Type B pancreatic cell (in vitro differentiated cells): ENCODE measurements around the gene BCL2L15. TPM values are rescaled to one million over a fixed set of nuclear protein-coding genes. Genes with fewer than 3 reads are reported as not detected.
A peak's percentile ranks its signal among the peaks of the same experiment; 100 is the strongest.

Source experiments
- DNase-seq: peaks from one replicate; pipeline ENCODE4 v3.0.0; 2021; ENCODE audit warnings: mixed read lengths; ENCODE audit not compliant: unreplicated experiment; ENCODE audit errors: extremely low spot score
- H3K27ac Mint-ChIP-seq: 2 replicates; pipeline ENCODE4 v1.8.0; 2021; ENCODE audit warnings: mild to moderate bottlenecking, mixed read lengths
- H3K27me3 Mint-ChIP-seq: 2 replicates; pipeline ENCODE4 v1.8.0; 2021; ENCODE audit warnings: mixed read lengths
- H3K36me3 Mint-ChIP-seq: 2 replicates; pipeline ENCODE4 v1.8.0; 2021; ENCODE audit warnings: mixed read lengths
- H3K4me1 Mint-ChIP-seq: one replicate; pipeline ENCODE4 v1.8.0; 2021; ENCODE audit warnings: mixed read lengths; ENCODE audit not compliant: unreplicated experiment
- H3K4me3 Mint-ChIP-seq: 2 replicates; pipeline ENCODE4 v1.8.0; 2021; ENCODE audit warnings: mild to moderate bottlenecking, mixed read lengths
- H3K9me3 Mint-ChIP-seq: 2 replicates; pipeline ENCODE4 v1.8.0; 2021; ENCODE audit warnings: mixed read lengths
- CTCF ChIP-seq: fragments of 200-600 bp; sonication (generic); conservative IDR thresholded peaks from 2 replicates; pipeline ENCODE4 v1.5.0; 2021; ENCODE audit warnings: antibody characterized with exemption, mild to moderate bottlenecking
- total RNA-seq: library from RNA; stranded (reverse); gene quantifications from 2 replicates; pipeline ENCODE4 v1.2.1, GENCODE V29; 2021; ENCODE audit warnings: low replicate concordance

BCL2L15 gene
- total RNA-seq, 1 donor from 2014 or later = 1.2 TPM

- peaks cover 46% of the 10 kb centered on the region for H3K4me1 Mint-ChIP-seq
- TF ChIP-seq CTCF = no peak
- peak overlapping the region; percentile 2 for H3K27ac Mint-ChIP-seq
- H3K4me3 Mint-ChIP-seq = peak overlapping the region; percentile 46
- no peak for DNase-seq
- no peaks in the 10 kb centered on the region for H3K36me3 Mint-ChIP-seq
- H3K27me3 Mint-ChIP-seq = no peaks in the 10 kb centered on the region
- H3K9me3 Mint-ChIP-seq = no peaks in the 10 kb centered on the region
Observed at GRCh38 chr1:113934006-113934405, 46.6 kb upstream of the BCL2L15 start.

GRCh38 chr1:113931451-113931851 is 44.1 kb upstream of the BCL2L15 start:
- TF ChIP-seq CTCF = no peak
- Mint-ChIP-seq H3K9me3 (no peaks in the 10 kb centered on the region), H3K27me3 (no peaks in the 10 kb centered on the region), H3K4me1 (peaks cover 42% of the 10 kb centered on the region), H3K36me3 (no peaks in the 10 kb centered on the region), H3K27ac (peak overlapping the region; percentile 98), H3K4me3 (peak overlapping the region; percentile 97)
- DNase-seq = no peak

GRCh38 chr1:113930499-113931161 is 43.2 kb upstream of the BCL2L15 start:
- peak overlapping the region; percentile 97 for H3K4me3 Mint-ChIP-seq
- H3K27ac Mint-ChIP-seq = peak overlapping the region; percentile 98
- no peaks in the 10 kb centered on the region for H3K36me3 Mint-ChIP-seq
- TF ChIP-seq CTCF = no peak
- DNase-seq = no peak
- H3K27me3 Mint-ChIP-seq = no peaks in the 10 kb centered on the region
- H3K9me3 Mint-ChIP-seq = no peaks in the 10 kb centered on the region
- peaks cover 42% of the 10 kb centered on the region for H3K4me1 Mint-ChIP-seq

- H3K36me3 Mint-ChIP-seq = no peaks in the 10 kb centered on the region
- DNase-seq = no peak
- H3K27me3 Mint-ChIP-seq = no peaks in the 10 kb centered on the region
- H3K27ac Mint-ChIP-seq = peak overlapping the region; percentile 98
- peak overlapping the region; percentile 97 for H3K4me3 Mint-ChIP-seq
- peak; percentile 23 for TF ChIP-seq CTCF
- peaks cover 42% of the 10 kb centered on the region for H3K4me1 Mint-ChIP-seq
- no peaks in the 10 kb centered on the region for H3K9me3 Mint-ChIP-seq
Observed at GRCh38 chr1:113929750-113930498, 42.5 kb upstream of the BCL2L15 start.

- no peak for TF ChIP-seq CTCF
- Mint-ChIP-seq H3K27me3 (peaks cover 6% of the 10 kb centered on the region), H3K4me3 (peak within 1 kb of the TSS; percentile 98), H3K4me1 (peaks cover 39% of the 10 kb centered on the region), H3K36me3 (no peaks in the 10 kb centered on the region), H3K9me3 (no peaks in the 10 kb centered on the region), H3K27ac (peak within 1 kb of the TSS; percentile 99)
- DNase-seq = peak; percentile 94
Observed at GRCh38 chr1:113928941-113929749, 41.8 kb upstream of the BCL2L15 start, which contains the start of gene HIPK1. HIPK1 (plus strand) TSS chr1:113929324.
